SU-DHL-6 (cell line): ENCODE measurements around the gene NAV2.

Experiments
- H2AFZ ChIP-seq: fragments of 200-600 bp; sonication (generic); 2 replicates; pipeline ENCODE4 v1.6.1; 2014; ENCODE audit warnings: low read depth, mild to moderate bottlenecking, moderate library complexity, mixed read lengths, antibody characterized with exemption, low read length; ENCODE audit not compliant: severe bottlenecking
- H3F3A ChIP-seq: fragments of 200-600 bp; shearing (Covaris generic); 2 replicates; pipeline ENCODE4 v1.6.0; 2016; ENCODE audit warnings: antibody characterized with exemption, mild to moderate bottlenecking; ENCODE audit not compliant: insufficient read depth
- H3K27ac ChIP-seq: fragments of 200-600 bp; sonication (generic); 2 replicates; pipeline ENCODE4 v1.5.1; 2016; ENCODE audit warnings: low read depth, mild to moderate bottlenecking, low read length, moderate library complexity, mixed read lengths
- H3K27me3 ChIP-seq: fragments of 200-600 bp; sonication (generic), shearing (Covaris generic); 2 replicates; pipeline ENCODE4 v1.6.0; 2014; ENCODE audit warnings: mild to moderate bottlenecking, low read length
- H3K36me3 ChIP-seq: fragments of 200-600 bp; sonication (generic); 2 replicates; pipeline ENCODE4 v1.6.1; 2014; ENCODE audit warnings: mild to moderate bottlenecking, low read length, mixed read lengths
- H3K4me2 ChIP-seq: fragments of 300-600, 200-600 bp; shearing (Covaris generic), sonication (generic); 2 replicates; pipeline ENCODE4 v1.6.0; 2014; ENCODE audit warnings: low read length, low read depth, mild to moderate bottlenecking; ENCODE audit not compliant: poor library complexity, severe bottlenecking
- H3K4me3 ChIP-seq: fragments of 200-600 bp; sonication (generic); 2 replicates; pipeline ENCODE4 v1.5.1; 2014; ENCODE audit warnings: antibody characterized with exemption, low read length, mild to moderate bottlenecking, mixed read lengths; ENCODE audit not compliant: insufficient read depth, poor library complexity, severe bottlenecking
- H3K79me2 ChIP-seq: fragments of 200-600 bp; sonication (generic); 2 replicates; pipeline ENCODE4 v1.6.1; 2014; ENCODE audit warnings: mild to moderate bottlenecking, low read length, moderate library complexity; ENCODE audit not compliant: insufficient read depth
- H3K9ac ChIP-seq: fragments of 200-600 bp; sonication (generic); 2 replicates; pipeline ENCODE4 v1.7.0; 2014; ENCODE audit warnings: mild to moderate bottlenecking, low read length
- H3K9me2 ChIP-seq: fragments of 200-600 bp; sonication (generic); replicated peaks from 2 replicates; pipeline ENCODE4 v1.6.1; 2014; ENCODE audit warnings: low read length; ENCODE audit not compliant: insufficient read depth
- H3K9me3 ChIP-seq: fragments of 200-600 bp; sonication (generic); 2 replicates; pipeline ENCODE4 v1.6.1; 2014; ENCODE audit warnings: low read length, mixed read lengths; ENCODE audit not compliant: insufficient read depth
- H4K20me1 ChIP-seq: fragments of 200-600 bp; sonication (generic); 2 replicates; pipeline ENCODE4 v1.6.1; 2014; ENCODE audit warnings: low read depth, mild to moderate bottlenecking, antibody characterized with exemption, low read length, moderate library complexity, mixed read lengths
- CTCF ChIP-seq: fragments of 200-600 bp; sonication (generic); IDR thresholded peaks from one replicate; pipeline ENCODE4 v1.5.1; 2017; ENCODE audit warnings: antibody characterized with exemption, mild to moderate bottlenecking, low read length, moderate library complexity; ENCODE audit not compliant: insufficient read depth, poor library complexity, severe bottlenecking
- EZH2phosphoT487 ChIP-seq: fragments of 200-600 bp; sonication (generic), shearing (Covaris generic); conservative IDR thresholded peaks from 2 replicates; pipeline ENCODE4 v1.6.1; 2018; ENCODE audit warnings: mild to moderate bottlenecking, antibody characterized with exemption, low read length, moderate library complexity, mixed read lengths

The NAV2 gene

GRCh38 chr11:19881177-19881576 is 168.5 kb downstream of the NAV2 start:
- no peak overlapping the region for H2AFZ ChIP-seq
- no peaks in the 10 kb centered on the region for H3K9me3 ChIP-seq
- H3K36me3 ChIP-seq: no peaks in the 10 kb centered on the region
- H3K9ac ChIP-seq: no peak overlapping the region
- H3K27ac ChIP-seq: no peak overlapping the region
- H3K79me2 ChIP-seq: no peaks in the 10 kb centered on the region
- H3K9me2 ChIP-seq: no peaks in the 10 kb centered on the region
- TF ChIP-seq EZH2phosphoT487: no peak
- TF ChIP-seq CTCF: no peak
- no peak overlapping the region for H3K4me2 ChIP-seq
- no peaks in the 10 kb centered on the region for H3F3A ChIP-seq
- no peaks in the 10 kb centered on the region for H3K27me3 ChIP-seq
- H4K20me1 ChIP-seq: no peaks in the 10 kb centered on the region
- no peak overlapping the region for H3K4me3 ChIP-seq

GRCh38 chr11:19882356-19882755 is 169.7 kb downstream of the NAV2 start:
- H3K27ac ChIP-seq: no peak overlapping the region
- no peaks in the 10 kb centered on the region for H3K9me3 ChIP-seq
- no peak overlapping the region for H2AFZ ChIP-seq
- H3K36me3 ChIP-seq: no peaks in the 10 kb centered on the region
- H3K9me2 ChIP-seq: no peaks in the 10 kb centered on the region
- no peak overlapping the region for H3K4me3 ChIP-seq
- H3K9ac ChIP-seq: no peak overlapping the region
- no peaks in the 10 kb centered on the region for H4K20me1 ChIP-seq
- no peaks in the 10 kb centered on the region for H3K27me3 ChIP-seq
- H3K4me2 ChIP-seq: no peak overlapping the region
- no peak for TF ChIP-seq CTCF
- no peak for TF ChIP-seq EZH2phosphoT487
- H3F3A ChIP-seq: no peaks in the 10 kb centered on the region
- no peaks in the 10 kb centered on the region for H3K79me2 ChIP-seq

- H3K9me3 ChIP-seq: no peaks in the 10 kb centered on the region
- no peaks in the 10 kb centered on the region for H3K79me2 ChIP-seq
- TF ChIP-seq CTCF (no peak), EZH2phosphoT487 (no peak)
- no peak overlapping the region for H2AFZ ChIP-seq
- H3K4me3 ChIP-seq: no peak overlapping the region
- no peak overlapping the region for H3K9ac ChIP-seq
- H3F3A ChIP-seq: no peaks in the 10 kb centered on the region
- H3K36me3 ChIP-seq: no peaks in the 10 kb centered on the region
- H3K27me3 ChIP-seq: 0 out of 2 replicates have a peak, but pooled peaks cover 3% of the 10 kb centered on the region
- H3K27ac ChIP-seq: no peak overlapping the region
- no peaks in the 10 kb centered on the region for H4K20me1 ChIP-seq
- H3K9me2 ChIP-seq: no peaks in the 10 kb centered on the region
- H3K4me2 ChIP-seq: no peak overlapping the region
These were observed 173.9 kb downstream of the NAV2 start for GRCh38 chr11:19886498-19886897.

GRCh38 chr11:19887842-19888241 is 175.2 kb downstream of the NAV2 start:
- Histone ChIP-seq H3F3A (no peaks in the 10 kb centered on the region), H4K20me1 (no peaks in the 10 kb centered on the region), H3K4me2 (no peak overlapping the region), H3K9ac (no peak overlapping the region), H3K27me3 (0 out of 2 replicates have a peak, but pooled peaks cover 3% of the 10 kb centered on the region), H3K27ac (no peak overlapping the region), H3K4me3 (no peak overlapping the region), H2AFZ (no peak overlapping the region), H3K9me3 (no peaks in the 10 kb centered on the region), H3K36me3 (no peaks in the 10 kb centered on the region), H3K79me2 (no peaks in the 10 kb centered on the region), H3K9me2 (no peaks in the 10 kb centered on the region)
- TF ChIP-seq CTCF (no peak), EZH2phosphoT487 (no peak)
